IMR-90 (cell line): ENCODE data around the gene RPL27A. TPM values are rescaled to one million over a fixed set of nuclear protein-coding genes. Genes with fewer than 3 reads are reported as not detected.
A peak's percentile ranks its signal among the peaks of the same experiment; 100 is the strongest.

Experiments
- ATAC-seq: fragments of 200-7000 bp; cut with Tn5 transposase; 2 replicates; pipeline ENCODE4 v1.9.1; 2020; ENCODE audit warnings: low read depth, mild to moderate bottlenecking, moderate library complexity
- BruUV-seq: library from RNA; stranded (reverse); fragments of 400-500 nt; replicated peaks from 2 replicates; lab custom pipeline; 2021; lab: Mats Ljungman, UMichigan
- CTCF ChIA-PET: fragments of 300-600 bp; formaldehyde crosslinking; extraction: SDS; loops from one replicate; lab custom pipeline; 2021; ENCODE audit warnings: antibody characterized with exemption; lab: Yijun Ruan, JAX
- POLR2A ChIA-PET: fragments of 300-600 bp; sonication (Branson Sonifier 250); formaldehyde crosslinking; loops from one replicate; lab custom pipeline; 2022; ENCODE audit warnings: antibody characterized with exemption; ENCODE audit not compliant: unreplicated experiment; lab: Charles Lee
- DNase-seq: peaks from one replicate; pipeline ENCODE4 v3.0.0; 2013
- H2AFZ ChIP-seq: replicated peaks from 2 replicates; pipeline ENCODE3; 2013; ENCODE audit warnings: low read length, mild to moderate bottlenecking; ENCODE audit not compliant: poor library complexity
- H2AK5ac ChIP-seq: 2 replicates; pipeline ENCODE4 v1.6.1; 2013; ENCODE audit warnings: low read depth, low read length, inconsistent platforms
- H2AK9ac ChIP-seq: replicated peaks from 2 replicates; pipeline ENCODE3; 2013; ENCODE audit warnings: mild to moderate bottlenecking, low read depth, low read length, moderate library complexity; ENCODE audit not compliant: poor library complexity
- H2BK120ac ChIP-seq: 2 replicates; pipeline ENCODE4 v1.6.1; 2013; ENCODE audit warnings: low read depth, low read length, inconsistent platforms
- H2BK15ac ChIP-seq: 3 replicates; pipeline ENCODE4 v1.6.1; 2013; ENCODE audit warnings: low read depth, low read length, inconsistent platforms
- H2BK20ac ChIP-seq: 2 replicates; pipeline ENCODE4 v1.6.1; 2013; ENCODE audit warnings: low read depth, mild to moderate bottlenecking, inconsistent platforms, low read length, moderate library complexity
- H2BK5ac ChIP-seq: 2 replicates; pipeline ENCODE4 v1.6.1; 2013; ENCODE audit warnings: mild to moderate bottlenecking, low read depth, low read length, inconsistent platforms; ENCODE audit not compliant: poor library complexity, severe bottlenecking
- H3K14ac ChIP-seq: replicated peaks from 2 replicates; pipeline ENCODE4 v1.6.1; 2013; ENCODE audit warnings: low read depth, low read length, inconsistent platforms
- H3K18ac ChIP-seq: 2 replicates; pipeline ENCODE4 v1.6.1; 2013; ENCODE audit warnings: low read depth, low read length, control low read depth
- H3K23ac ChIP-seq: 2 replicates; pipeline ENCODE4 v1.6.1; 2013; ENCODE audit warnings: low read depth, low read length, inconsistent platforms
- H3K27ac ChIP-seq: 2 replicates; pipeline ENCODE4 v1.5.1; 2013; ENCODE audit warnings: mild to moderate bottlenecking, control low read depth, low read length; ENCODE audit not compliant: insufficient read depth
- H3K27me3 ChIP-seq: 2 replicates; pipeline ENCODE4 v1.6.1; 2013; ENCODE audit warnings: low read length; ENCODE audit not compliant: control insufficient read depth, insufficient read depth
- H3K36me3 ChIP-seq: 2 replicates; pipeline ENCODE4 v1.6.1; 2013; ENCODE audit warnings: low read length, mixed read lengths; ENCODE audit not compliant: control insufficient read depth, insufficient read depth
- H3K4ac ChIP-seq: 2 replicates; pipeline ENCODE4 v1.6.1; 2013; ENCODE audit warnings: low read depth, low read length, inconsistent platforms
- H3K4me1 ChIP-seq: 2 replicates; pipeline ENCODE4 v1.6.1; 2013; ENCODE audit warnings: low read length, mixed read lengths; ENCODE audit not compliant: control insufficient read depth, insufficient read depth
- H3K4me2 ChIP-seq: 2 replicates; pipeline ENCODE4 v1.6.1; 2013; ENCODE audit warnings: low read depth, mild to moderate bottlenecking, control low read depth, low read length, moderate library complexity
- H3K4me3 ChIP-seq: 2 replicates; pipeline ENCODE4 v1.5.1; 2013; ENCODE audit warnings: low read depth, mild to moderate bottlenecking, control low read depth, low read length, moderate library complexity; ENCODE audit not compliant: insufficient read depth
- H3K56ac ChIP-seq: 2 replicates; pipeline ENCODE4 v1.6.1; 2013; ENCODE audit warnings: low read length, inconsistent platforms; ENCODE audit not compliant: insufficient read depth; ENCODE audit errors: extremely low read depth
- H3K79me1 ChIP-seq, 2 experiments: 2 replicates each; pipeline ENCODE4 v1.6.1; 2013; ENCODE audit warnings: low read length in 2 of 2, inconsistent platforms in 1 of 2, low read depth in 1 of 2
- H3K9ac ChIP-seq: 2 replicates; pipeline ENCODE4 v1.6.1; 2013; ENCODE audit warnings: low read depth, low read length, control low read depth
- H3K9me1 ChIP-seq: 2 replicates; pipeline ENCODE4 v1.6.1; 2013; ENCODE audit warnings: low read length, inconsistent platforms; ENCODE audit not compliant: insufficient read depth
- H3K9me3 ChIP-seq: 2 replicates; pipeline ENCODE4 v1.6.1; 2013; ENCODE audit warnings: low read length; ENCODE audit not compliant: control insufficient read depth, insufficient read depth
- H4K20me1 ChIP-seq: 2 replicates; pipeline ENCODE4 v1.6.1; 2013; ENCODE audit warnings: low read length, inconsistent platforms; ENCODE audit not compliant: insufficient read depth
- H4K5ac ChIP-seq: 2 replicates; pipeline ENCODE4 v1.6.1; 2013; ENCODE audit warnings: mild to moderate bottlenecking, low read depth, low read length, control low read depth
- H4K8ac ChIP-seq, 2 experiments: 2 replicates each; pipeline ENCODE4 v1.6.1; 2013; ENCODE audit warnings: low read depth in 2 of 2, low read length in 2 of 2, control low read depth in 1 of 2, inconsistent platforms in 1 of 2
- H4K91ac ChIP-seq: 2 replicates; pipeline ENCODE4 v1.6.1; 2013; ENCODE audit warnings: low read depth, low read length, inconsistent platforms; ENCODE audit not compliant: insufficient read depth
- BHLHE40 ChIP-seq: fragments of 150-350 bp; IDR thresholded peaks from 2 replicates; pipeline ENCODE4 v1.6.1; 2016; ENCODE audit warnings: mild to moderate bottlenecking, low read depth, low read length
- CEBPB ChIP-seq: IDR thresholded peaks from 2 replicates; pipeline ENCODE4 v1.6.1; 2012; ENCODE audit warnings: low read depth, low read length, improper control_type of control experiment
- CHD1 ChIP-seq: IDR thresholded peaks from 2 replicates; pipeline ENCODE4 v1.6.1; 2012; ENCODE audit warnings: low read depth, low read length, improper control_type of control experiment
- CTCF ChIP-seq: conservative IDR thresholded peaks from 2 replicates; pipeline ENCODE4 v1.5.1; 2012; ENCODE audit warnings: mild to moderate bottlenecking, low read depth, low read length, improper control_type of control experiment
- FOS ChIP-seq: fragments of 150-350 bp; IDR thresholded peaks from 2 replicates; pipeline ENCODE4 v1.6.1; 2016; ENCODE audit warnings: low read depth, low read length
- MAFK ChIP-seq: IDR thresholded peaks from 2 replicates; pipeline ENCODE4 v1.6.1; 2012; ENCODE audit warnings: low read depth, low read length, improper control_type of control experiment
- MAZ ChIP-seq: IDR thresholded peaks from 2 replicates; pipeline ENCODE4 v1.6.1; 2012; ENCODE audit warnings: low read depth, mild to moderate bottlenecking, low read length, improper control_type of control experiment, moderate library complexity, borderline replicate concordance
- MXI1 ChIP-seq: IDR thresholded peaks from 2 replicates; pipeline ENCODE4 v1.6.1; 2012; ENCODE audit warnings: low read depth, mild to moderate bottlenecking, low read length, moderate library complexity, borderline replicate concordance
- NFE2L2 ChIP-seq: fragments of 150-350 bp; IDR thresholded peaks from 2 replicates; pipeline ENCODE4 v1.6.1; 2016; ENCODE audit warnings: low read depth, mild to moderate bottlenecking, low read length
- POLR2A ChIP-seq: IDR thresholded peaks from 2 replicates; pipeline ENCODE4 v1.6.1; 2012; ENCODE audit warnings: mild to moderate bottlenecking, low read depth, low read length
- RAD21 ChIP-seq: IDR thresholded peaks from 2 replicates; pipeline ENCODE4 v1.6.1; 2012; ENCODE audit warnings: low read length, improper control_type of control experiment
- RCOR1 ChIP-seq: IDR thresholded peaks from 2 replicates; pipeline ENCODE4 v1.6.1; 2012; ENCODE audit warnings: mild to moderate bottlenecking, low read length, improper control_type of control experiment; ENCODE audit not compliant: insufficient replicate concordance
- RFX5 ChIP-seq: IDR thresholded peaks from 2 replicates; pipeline ENCODE4 v1.8.0; 2012; ENCODE audit warnings: low read depth, mild to moderate bottlenecking, low read length, moderate library complexity
- SMC3 ChIP-seq: fragments of 150-350 bp; IDR thresholded peaks from 2 replicates; pipeline ENCODE4 v1.6.1; 2016; ENCODE audit warnings: low read depth, mild to moderate bottlenecking, antibody characterized with exemption, low read length, moderate library complexity
- USF2 ChIP-seq: fragments of 150-350 bp; IDR thresholded peaks from 2 replicates; pipeline ENCODE4 v1.6.1; 2017; ENCODE audit warnings: mild to moderate bottlenecking, antibody characterized with exemption, low read length, low read depth
- WGBS, 2 experiments: methylation state at CpG; one replicate each; pipeline versions ENCODE4 v1.1.5 to v1.1.7; 2013; ENCODE audit warnings: missing lambda C conversion rate in 2 of 2; ENCODE audit not compliant: insufficient read length in 1 of 2; ENCODE audit errors: extremely low coverage in 2 of 2; 5-methylcytosine and 5-hydroxymethylcytosine counted together
- dilution Hi-C: fragments of 300-500 bp; cut with HindIII; formaldehyde crosslinking; loops from one replicate; pipeline ENCODE4 v1.14.3; 2018; ENCODE audit warnings: low sequenced_read_pairs; ENCODE audit not compliant: unreplicated experiment
- in situ Hi-C: fragments of 300-500 bp; cut with MboI; formaldehyde crosslinking; loops from 3 replicates; pipeline ENCODE4 v1.14.3; 2019; ENCODE audit warnings: low sequenced_read_pairs, inconsistent platforms, mixed read lengths
- intact Hi-C: fragments of 100-400 bp; cut with micrococcal nuclease; formaldehyde crosslinking; loops from 2 replicates; pipeline ENCODE4 v1.10.0; 2022
- polyA plus RNA-seq, 3 experiments: library from polyadenylated mRNA; depleted of rRNA; stranded (reverse); fragments of >200 nt; gene quantifications; 2 replicates each; pipeline ENCODE4 v1.2.3, GENCODE V29; 2012; ENCODE audit warnings: low replicate concordance in 1 of 3
- total RNA-seq: library from RNA; depleted of rRNA; stranded (reverse); fragments of >200 nt; gene quantifications from 2 replicates; pipeline ENCODE4 v1.2.3, GENCODE V29; 2012
- TF ChIP-seq, protein P1 (sequence below): fragments of 150-350 bp; IDR thresholded peaks from 2 replicates; pipeline ENCODE4 v1.6.1; 2016; ENCODE audit warnings: low read depth, mild to moderate bottlenecking, low read length, moderate library complexity, borderline replicate concordance

RPL27A gene
- total and polyA plus RNA-seq, 2 of the 4 experiments (the other 2 are of a cell fraction) = 786 to 849 TPM

DNA sequence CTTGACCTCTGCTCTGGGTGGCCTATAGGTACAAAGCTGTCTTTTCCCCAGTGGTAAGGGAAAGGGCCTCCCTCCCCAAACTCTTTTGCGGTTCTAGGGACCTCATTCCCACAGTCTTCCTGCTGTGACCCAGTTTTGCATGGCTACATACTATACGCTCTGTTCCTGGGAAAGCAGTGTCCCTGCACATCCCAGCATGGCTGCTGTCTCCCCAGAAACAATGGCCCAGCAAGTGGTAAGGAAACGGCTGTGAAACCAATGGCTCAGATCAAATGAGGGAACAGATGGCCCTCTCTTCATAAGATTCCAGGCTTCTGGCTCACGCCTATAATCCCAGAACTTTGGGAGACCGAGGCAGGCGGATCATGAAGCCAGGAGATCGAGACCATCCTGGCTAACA is 41.1 kb downstream of the RPL27A start:
- CTCF ChIA-PET = no interaction called here

More for the DNA sequence above, 41.1 kb downstream of the RPL27A start:
- H3K14ac ChIP-seq = peak overlapping the region; percentile 61
- no peak overlapping the region for H4K91ac ChIP-seq
- intact Hi-C loops (loop anchor here (10.0 kb wide), 1 partner anchor 191 kb away; the partner anchor contains the start of gene AKIP1), in situ Hi-C loops (no loop called here), dilution Hi-C loops (no loop called here)
- H4K8ac ChIP-seq = peak overlapping the region in 1 of 2 experiments; percentile 97; a peak in 1 of 4 replicates
- 0 out of 2 replicates have a peak overlapping the region, but pooled peaks have one; percentile 23 for H2BK20ac ChIP-seq
- H3K23ac ChIP-seq = 0 out of 2 replicates have a peak overlapping the region, but pooled peaks have one; percentile 67
- H3K79me1 ChIP-seq = peaks cover 18 to 79% of the 10 kb centered on the region in 2 experiments
- H3K4me2 ChIP-seq = no peak overlapping the region
- no peak overlapping the region for H4K5ac ChIP-seq
- H3K4me3 ChIP-seq = no peak overlapping the region
- H2AK9ac ChIP-seq = no peak overlapping the region
- 93% methylated on average over 2 of the region's 7 CpGs; no CpG with 5 or more reads in 1 of the 2 experiments for WGBS, 2 experiments
- peak overlapping the region; percentile 99; the same call in 1 of the 2 replicates for H3K27ac ChIP-seq
- peak overlapping the region; percentile 6 for H2BK5ac ChIP-seq
- H2AK5ac ChIP-seq = peak overlapping the region; percentile 53; the same call in 1 of the 2 replicates
- H3K9me1 ChIP-seq = peaks cover 61% of the 10 kb centered on the region
- H3K27me3 ChIP-seq = no peaks in the 10 kb centered on the region
- no peak for ATAC-seq
- no peak overlapping the region for H3K56ac ChIP-seq
- no peaks in the 10 kb centered on the region for H4K20me1 ChIP-seq
- no peak overlapping the region; the same call in 2 of the 3 replicates for H2BK15ac ChIP-seq
- TF ChIP-seq RCOR1 = no peak
- no peak for TF ChIP-seq MAZ
- TF ChIP-seq CHD1 = no peak
- TF ChIP-seq FOS = no peak
- no peak for TF ChIP-seq CEBPB
- TF ChIP-seq RAD21 = no peak
- TF ChIP-seq USF2 = no peak
- TF ChIP-seq BHLHE40 = no peak
- no peak for TF ChIP-seq MAFK
- no peak for TF ChIP-seq MXI1
- TF ChIP-seq RFX5 = no peak
- no peak for TF ChIP-seq POLR2A
- TF ChIP-seq, protein P1, sequence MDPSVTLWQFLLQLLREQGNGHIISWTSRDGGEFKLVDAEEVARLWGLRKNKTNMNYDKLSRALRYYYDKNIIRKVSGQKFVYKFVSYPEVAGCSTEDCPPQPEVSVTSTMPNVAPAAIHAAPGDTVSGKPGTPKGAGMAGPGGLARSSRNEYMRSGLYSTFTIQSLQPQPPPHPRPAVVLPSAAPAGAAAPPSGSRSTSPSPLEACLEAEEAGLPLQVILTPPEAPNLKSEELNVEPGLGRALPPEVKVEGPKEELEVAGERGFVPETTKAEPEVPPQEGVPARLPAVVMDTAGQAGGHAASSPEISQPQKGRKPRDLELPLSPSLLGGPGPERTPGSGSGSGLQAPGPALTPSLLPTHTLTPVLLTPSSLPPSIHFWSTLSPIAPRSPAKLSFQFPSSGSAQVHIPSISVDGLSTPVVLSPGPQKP = no peak
- no peak for TF ChIP-seq SMC3
- no peak for TF ChIP-seq NFE2L2
- no peak for TF ChIP-seq CTCF
- H2AFZ ChIP-seq = no peak overlapping the region
- no TSS peak for BruUV-seq
- peak overlapping the region; percentile 100 for H3K4ac ChIP-seq
- no peak overlapping the region for H3K9ac ChIP-seq
- no peak for DNase-seq
- H2BK120ac ChIP-seq = peak overlapping the region; percentile 59
- H3K4me1 ChIP-seq = peaks cover 50% of the 10 kb centered on the region
- H3K9me3 ChIP-seq = no peaks in the 10 kb centered on the region
- POLR2A ChIA-PET = no interaction called here
- no peak overlapping the region for H3K18ac ChIP-seq
- H3K36me3 ChIP-seq = peaks cover 23% of the 10 kb centered on the region
